SU-DHL-6 (cell line): Measurements from ENCODE around the gene FAS.

ENCODE experiments used
- H2AFZ ChIP-seq: fragments of 200-600 bp; sonication (generic); 2 replicates; pipeline ENCODE4 v1.6.1; 2014; ENCODE audit warnings: low read depth, mild to moderate bottlenecking, moderate library complexity, mixed read lengths, antibody characterized with exemption, low read length; ENCODE audit not compliant: severe bottlenecking
- H3F3A ChIP-seq: fragments of 200-600 bp; shearing (Covaris generic); 2 replicates; pipeline ENCODE4 v1.6.0; 2016; ENCODE audit warnings: antibody characterized with exemption, mild to moderate bottlenecking; ENCODE audit not compliant: insufficient read depth
- H3K27ac ChIP-seq: fragments of 200-600 bp; sonication (generic); 2 replicates; pipeline ENCODE4 v1.5.1; 2016; ENCODE audit warnings: low read depth, mild to moderate bottlenecking, low read length, moderate library complexity, mixed read lengths
- H3K27me3 ChIP-seq: fragments of 200-600 bp; sonication (generic), shearing (Covaris generic); 2 replicates; pipeline ENCODE4 v1.6.0; 2014; ENCODE audit warnings: mild to moderate bottlenecking, low read length
- H3K36me3 ChIP-seq: fragments of 200-600 bp; sonication (generic); 2 replicates; pipeline ENCODE4 v1.6.1; 2014; ENCODE audit warnings: mild to moderate bottlenecking, low read length, mixed read lengths
- H3K4me2 ChIP-seq: fragments of 300-600, 200-600 bp; shearing (Covaris generic), sonication (generic); 2 replicates; pipeline ENCODE4 v1.6.0; 2014; ENCODE audit warnings: low read length, low read depth, mild to moderate bottlenecking; ENCODE audit not compliant: poor library complexity, severe bottlenecking
- H3K4me3 ChIP-seq: fragments of 200-600 bp; sonication (generic); 2 replicates; pipeline ENCODE4 v1.5.1; 2014; ENCODE audit warnings: antibody characterized with exemption, low read length, mild to moderate bottlenecking, mixed read lengths; ENCODE audit not compliant: insufficient read depth, poor library complexity, severe bottlenecking
- H3K79me2 ChIP-seq: fragments of 200-600 bp; sonication (generic); 2 replicates; pipeline ENCODE4 v1.6.1; 2014; ENCODE audit warnings: mild to moderate bottlenecking, low read length, moderate library complexity; ENCODE audit not compliant: insufficient read depth
- H3K9ac ChIP-seq: fragments of 200-600 bp; sonication (generic); 2 replicates; pipeline ENCODE4 v1.7.0; 2014; ENCODE audit warnings: mild to moderate bottlenecking, low read length
- H3K9me2 ChIP-seq: fragments of 200-600 bp; sonication (generic); replicated peaks from 2 replicates; pipeline ENCODE4 v1.6.1; 2014; ENCODE audit warnings: low read length; ENCODE audit not compliant: insufficient read depth
- H3K9me3 ChIP-seq: fragments of 200-600 bp; sonication (generic); 2 replicates; pipeline ENCODE4 v1.6.1; 2014; ENCODE audit warnings: low read length, mixed read lengths; ENCODE audit not compliant: insufficient read depth
- H4K20me1 ChIP-seq: fragments of 200-600 bp; sonication (generic); 2 replicates; pipeline ENCODE4 v1.6.1; 2014; ENCODE audit warnings: low read depth, mild to moderate bottlenecking, antibody characterized with exemption, low read length, moderate library complexity, mixed read lengths
- EZH2phosphoT487 ChIP-seq: fragments of 200-600 bp; sonication (generic), shearing (Covaris generic); conservative IDR thresholded peaks from 2 replicates; pipeline ENCODE4 v1.6.1; 2018; ENCODE audit warnings: mild to moderate bottlenecking, antibody characterized with exemption, low read length, moderate library complexity, mixed read lengths
- TF ChIP-seq, protein P1 (sequence below): fragments of 200-600 bp; sonication (generic); IDR thresholded peaks from one replicate; pipeline ENCODE4 v1.5.1; 2017; ENCODE audit warnings: antibody characterized with exemption, mild to moderate bottlenecking, low read length, moderate library complexity; ENCODE audit not compliant: insufficient read depth, poor library complexity, severe bottlenecking

FAS gene

DNA sequence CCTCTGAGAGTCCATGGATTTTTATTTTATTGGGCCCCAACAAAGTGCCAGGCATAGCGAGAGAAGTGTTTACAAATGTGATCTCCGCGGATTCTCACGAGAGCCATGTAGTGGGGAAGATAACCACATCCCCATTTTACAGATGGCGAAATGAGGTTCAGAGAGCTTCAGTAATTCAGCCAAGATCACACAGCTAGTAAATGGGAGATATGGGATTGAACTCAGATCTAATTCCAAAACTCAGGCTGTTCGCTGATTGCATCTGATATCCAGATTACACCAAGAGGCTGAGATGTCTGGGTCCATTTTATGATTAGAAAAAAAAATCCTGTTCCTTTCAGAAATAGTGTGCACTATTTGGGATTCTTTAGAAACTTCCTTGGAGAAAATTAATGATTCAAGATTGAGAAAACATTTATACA lies 1.3 kb downstream of the FAS start:
- Histone ChIP-seq H3F3A (peaks cover 6% of the 10 kb centered on the region; the same call in 1 of the 2 replicates), H2AFZ (peak overlapping the region; percentile 97), H3K4me3 (peak overlapping the region; percentile 84), H3K9ac (peak overlapping the region; percentile 71), H3K4me2 (peak overlapping the region; percentile 86), H3K9me3 (no peaks in the 10 kb centered on the region), H3K9me2 (no peaks in the 10 kb centered on the region), H3K27ac (no peak overlapping the region), H3K79me2 (no peaks in the 10 kb centered on the region), H3K36me3 (no peaks in the 10 kb centered on the region), H3K27me3 (no peaks in the 10 kb centered on the region), H4K20me1 (no peaks in the 10 kb centered on the region)
- TF ChIP-seq, protein P1, sequence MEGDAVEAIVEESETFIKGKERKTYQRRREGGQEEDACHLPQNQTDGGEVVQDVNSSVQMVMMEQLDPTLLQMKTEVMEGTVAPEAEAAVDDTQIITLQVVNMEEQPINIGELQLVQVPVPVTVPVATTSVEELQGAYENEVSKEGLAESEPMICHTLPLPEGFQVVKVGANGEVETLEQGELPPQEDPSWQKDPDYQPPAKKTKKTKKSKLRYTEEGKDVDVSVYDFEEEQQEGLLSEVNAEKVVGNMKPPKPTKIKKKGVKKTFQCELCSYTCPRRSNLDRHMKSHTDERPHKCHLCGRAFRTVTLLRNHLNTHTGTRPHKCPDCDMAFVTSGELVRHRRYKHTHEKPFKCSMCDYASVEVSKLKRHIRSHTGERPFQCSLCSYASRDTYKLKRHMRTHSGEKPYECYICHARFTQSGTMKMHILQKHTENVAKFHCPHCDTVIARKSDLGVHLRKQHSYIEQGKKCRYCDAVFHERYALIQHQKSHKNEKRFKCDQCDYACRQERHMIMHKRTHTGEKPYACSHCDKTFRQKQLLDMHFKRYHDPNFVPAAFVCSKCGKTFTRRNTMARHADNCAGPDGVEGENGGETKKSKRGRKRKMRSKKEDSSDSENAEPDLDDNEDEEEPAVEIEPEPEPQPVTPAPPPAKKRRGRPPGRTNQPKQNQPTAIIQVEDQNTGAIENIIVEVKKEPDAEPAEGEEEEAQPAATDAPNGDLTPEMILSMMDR: no peak
- TF ChIP-seq EZH2phosphoT487: no peak

DNA sequence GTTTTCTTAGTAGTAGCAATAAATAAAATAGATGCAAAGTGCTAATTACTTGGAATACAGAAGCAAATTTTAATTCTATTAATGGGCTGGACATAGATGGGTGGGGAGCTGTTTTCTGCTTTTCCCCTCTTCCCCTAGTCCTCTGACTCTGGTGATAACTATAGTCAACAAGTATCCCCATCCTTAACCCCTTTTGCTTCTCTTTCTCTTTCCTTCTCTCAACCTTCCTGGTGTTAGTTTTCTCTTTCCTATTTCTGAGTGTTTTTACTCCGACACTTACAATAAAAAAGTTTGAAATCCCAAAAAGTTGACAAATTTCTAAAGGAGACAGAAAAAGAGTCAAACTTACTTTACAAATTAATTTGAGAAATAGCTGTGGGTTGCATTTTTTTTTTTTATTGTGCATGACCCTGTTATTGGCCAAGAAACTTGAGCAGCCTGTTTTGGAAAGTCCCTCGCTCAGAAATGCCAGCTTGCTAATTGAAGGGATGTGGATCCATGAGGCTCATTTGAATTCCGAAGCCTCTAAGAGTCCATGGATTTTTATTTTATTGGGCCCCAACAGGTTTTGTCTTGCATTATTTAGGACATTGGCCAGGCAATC lies 2.4 kb downstream of the FAS start:
- H3K27ac ChIP-seq: no peak overlapping the region
- no peak overlapping the region for H3K9ac ChIP-seq
- no peak overlapping the region for H2AFZ ChIP-seq
- H4K20me1 ChIP-seq: no peaks in the 10 kb centered on the region
- H3F3A ChIP-seq: peaks cover 6% of the 10 kb centered on the region; the same call in 1 of the 2 replicates
- no peaks in the 10 kb centered on the region for H3K79me2 ChIP-seq
- no peak overlapping the region for H3K4me2 ChIP-seq
- no peaks in the 10 kb centered on the region for H3K9me3 ChIP-seq
- no peak overlapping the region for H3K4me3 ChIP-seq
- H3K36me3 ChIP-seq: no peaks in the 10 kb centered on the region
- TF ChIP-seq, protein P1: no peak
- TF ChIP-seq EZH2phosphoT487: no peak
- H3K27me3 ChIP-seq: no peaks in the 10 kb centered on the region
- H3K9me2 ChIP-seq: no peaks in the 10 kb centered on the region

DNA sequence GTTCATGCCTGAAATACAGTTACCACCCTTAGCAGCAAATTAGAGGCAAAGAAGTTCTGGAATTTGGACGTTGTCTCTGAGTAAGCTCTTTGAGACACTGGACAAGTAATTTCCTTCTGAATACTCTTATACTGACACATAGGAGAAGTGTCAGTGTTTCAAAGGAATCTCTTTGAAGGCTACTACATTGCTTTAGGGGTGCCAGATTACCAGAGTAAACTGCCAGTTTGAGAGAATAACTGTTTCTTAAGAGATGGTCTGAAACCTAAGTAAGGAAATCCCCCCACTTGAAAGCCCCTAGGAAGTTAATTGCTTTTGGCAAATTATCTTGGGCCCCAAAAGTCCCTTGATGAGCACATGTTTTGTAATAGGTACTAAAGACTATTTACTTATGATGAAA lies 3.4 kb downstream of the FAS start:
- Histone ChIP-seq H3K9ac (no peak overlapping the region), H3K4me3 (no peak overlapping the region), H3K79me2 (no peaks in the 10 kb centered on the region), H4K20me1 (no peaks in the 10 kb centered on the region), H2AFZ (no peak overlapping the region), H3K9me3 (no peaks in the 10 kb centered on the region), H3K36me3 (no peaks in the 10 kb centered on the region), H3F3A (peaks cover 6% of the 10 kb centered on the region; the same call in 1 of the 2 replicates), H3K4me2 (no peak overlapping the region), H3K27me3 (no peaks in the 10 kb centered on the region), H3K9me2 (no peaks in the 10 kb centered on the region), H3K27ac (no peak overlapping the region)
- TF ChIP-seq EZH2phosphoT487: no peak

DNA sequence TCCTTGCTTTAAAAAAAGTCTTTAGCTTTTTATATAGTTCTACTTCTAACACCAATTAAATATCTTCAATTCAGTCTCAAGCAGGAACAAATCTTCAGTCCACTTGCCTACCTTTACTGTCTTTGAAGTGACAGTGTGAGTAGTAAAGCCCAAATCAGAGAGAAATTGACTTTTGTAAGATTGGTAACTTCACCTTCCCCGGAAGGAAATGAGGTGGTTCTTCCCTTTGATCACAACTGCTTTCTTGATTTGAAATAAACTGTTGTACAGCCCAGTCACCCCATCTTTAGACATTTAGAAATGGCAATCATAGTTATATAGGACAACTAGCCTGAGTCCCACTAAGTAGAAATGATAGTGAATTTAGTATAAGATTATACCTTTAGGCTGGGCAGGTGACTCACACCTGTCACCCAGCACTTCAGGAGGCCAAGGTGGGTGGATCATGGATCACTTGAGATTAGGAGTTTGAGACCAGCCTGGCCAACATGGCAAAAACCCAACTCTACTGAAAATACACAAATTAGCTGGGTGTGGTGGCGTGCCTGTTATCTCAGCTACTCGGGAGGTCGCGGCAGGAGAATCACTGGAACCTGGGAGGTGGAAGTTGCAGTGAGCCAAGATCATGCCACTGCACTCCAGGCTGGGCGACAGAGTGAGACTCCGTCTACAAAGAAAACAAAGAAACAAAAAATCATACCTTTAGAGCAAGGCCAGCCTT lies 4.7 kb downstream of the FAS start:
- H3K4me2 ChIP-seq: no peak overlapping the region

More for the DNA sequence above, 4.7 kb downstream of the FAS start:
- Histone ChIP-seq H3K4me3 (no peak overlapping the region), H3K79me2 (no peaks in the 10 kb centered on the region), H3K27me3 (no peaks in the 10 kb centered on the region), H2AFZ (no peak overlapping the region), H4K20me1 (no peaks in the 10 kb centered on the region), H3K9me3 (no peaks in the 10 kb centered on the region), H3K9me2 (no peaks in the 10 kb centered on the region), H3K27ac (no peak overlapping the region), H3F3A (no peaks in the 10 kb centered on the region), H3K36me3 (no peaks in the 10 kb centered on the region), H3K9ac (no peak overlapping the region)
- no peak for TF ChIP-seq EZH2phosphoT487
- TF ChIP-seq, protein P1: no peak
